Measurements from ENCODE around the gene RNF121. TPM values are rescaled to one million over a fixed set of nuclear protein-coding genes. Genes with fewer than 3 reads are reported as not detected.

RNF121 gene
- total RNA-seq, 2 donors from 2014 or later: 25.9 to 26.9 TPM

DNA sequence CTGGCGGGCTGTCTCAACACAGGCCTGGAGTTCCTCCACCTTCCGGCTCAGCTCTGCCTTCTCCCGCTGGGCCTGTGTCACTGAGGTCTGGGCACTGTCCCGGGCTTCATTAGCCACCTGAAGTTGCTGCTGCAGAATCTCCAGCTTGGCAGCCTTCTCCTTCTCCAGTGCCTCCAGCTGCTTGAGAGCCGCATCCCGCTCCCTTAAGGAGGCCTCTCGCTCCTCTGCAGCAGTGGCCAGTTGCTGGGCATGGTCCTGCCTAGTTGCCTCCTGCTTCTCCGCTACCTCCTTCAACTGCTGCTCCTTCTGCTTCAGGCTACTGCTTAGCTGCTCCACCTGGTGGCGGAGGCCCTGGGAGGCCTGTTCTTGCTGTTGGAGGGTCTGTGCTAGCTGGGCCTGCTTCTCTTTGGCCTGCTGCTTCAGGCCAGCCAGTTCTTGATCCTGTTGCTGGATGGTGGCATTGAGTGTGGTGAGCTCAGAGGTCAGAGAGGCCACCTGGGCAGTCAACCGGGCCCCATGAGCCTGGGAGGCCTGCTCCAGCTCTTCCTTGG lies 86.7 kb downstream of the RNF121 start:
- no peak for ATAC-seq
- DNase-seq: no peak
- intact Hi-C loops (cut with DNase I): no loop called here

DNA sequence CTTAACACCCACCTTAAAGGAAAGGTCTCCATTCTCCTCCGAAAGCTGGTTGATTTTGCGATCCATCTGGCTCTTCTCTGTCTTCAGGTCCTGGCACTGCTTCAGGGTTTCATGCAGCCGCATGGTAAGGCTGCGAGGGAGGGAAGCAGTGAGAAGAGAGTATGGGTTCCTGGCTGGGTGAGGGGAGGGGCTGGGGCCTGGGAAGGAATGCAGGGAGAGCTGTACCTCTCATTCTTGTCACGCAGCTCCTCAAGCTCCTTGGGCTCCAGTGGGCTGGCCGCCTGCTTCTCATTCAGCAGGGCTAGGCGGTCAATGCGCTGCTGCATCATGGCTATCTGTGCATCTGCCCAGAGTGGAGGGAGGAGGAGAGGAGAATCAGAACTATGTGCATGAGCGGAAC lies 89.3 kb downstream of the RNF121 start:
- intact Hi-C loops (cut with DNase I): no loop called here
- ATAC-seq: no peak
- DNase-seq: no peak

DNA sequence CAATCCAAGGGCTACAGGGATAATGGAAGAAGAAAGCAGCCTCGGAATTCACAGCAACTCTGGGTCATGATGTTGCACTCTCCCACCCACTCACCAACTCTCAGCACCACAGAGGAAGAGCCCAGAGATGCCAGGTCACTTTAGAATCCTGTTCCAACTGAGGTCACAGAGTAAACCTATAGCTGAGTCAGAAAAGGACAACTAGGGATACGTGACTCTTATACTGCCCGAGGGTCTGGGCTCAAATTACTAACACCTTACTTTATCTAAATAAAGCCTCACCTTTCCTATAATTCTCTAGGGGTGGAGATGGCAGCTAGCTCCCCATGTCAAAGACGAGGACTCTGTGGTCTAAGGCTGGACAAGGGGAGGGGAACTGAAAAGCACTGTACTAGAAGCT lies 94.5 kb downstream of the RNF121 start:
- no peak for ATAC-seq
- intact Hi-C loops (cut with DNase I): no loop called here
- DNase-seq: no peak

DNA sequence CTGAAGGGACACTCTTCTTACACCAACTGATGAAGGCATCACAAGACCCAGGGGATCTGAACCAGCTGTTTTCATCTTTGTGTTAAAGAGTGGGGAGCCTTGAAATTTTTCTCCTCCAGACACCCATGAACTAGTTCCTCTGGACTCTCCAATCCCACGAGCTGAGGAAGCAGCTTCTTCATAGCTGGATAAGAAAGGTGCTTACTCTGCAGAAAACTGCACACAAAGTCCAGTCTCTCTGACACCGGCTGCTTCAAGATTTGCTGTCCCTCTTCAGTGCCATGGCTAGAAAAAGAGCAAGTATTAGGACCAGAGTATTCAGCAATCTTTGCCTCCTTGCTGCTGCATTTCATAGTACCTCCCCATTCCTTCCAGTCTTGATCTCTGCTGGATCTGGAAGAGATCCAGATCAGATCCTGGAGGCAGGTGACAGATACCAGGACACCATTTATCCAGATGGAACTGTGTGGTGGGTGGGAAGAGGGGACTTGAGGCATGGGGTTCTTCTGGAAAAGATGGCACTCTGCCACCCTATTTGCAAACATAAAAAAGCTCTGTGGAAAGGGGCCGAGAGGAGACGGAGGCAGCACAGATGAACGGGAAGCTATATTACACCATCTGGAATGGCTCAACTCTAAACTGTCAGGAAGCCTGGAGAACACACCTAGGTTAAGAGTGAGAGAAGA lies 95.4 kb downstream of the RNF121 start:
- no peak for DNase-seq
- no peak for ATAC-seq
- intact Hi-C loops (cut with DNase I): loop anchor here in 1 of 2 donors (2.0 kb wide), 1 partner anchor 121 kb away; no protein-coding TSS in a partner anchor

DNA sequence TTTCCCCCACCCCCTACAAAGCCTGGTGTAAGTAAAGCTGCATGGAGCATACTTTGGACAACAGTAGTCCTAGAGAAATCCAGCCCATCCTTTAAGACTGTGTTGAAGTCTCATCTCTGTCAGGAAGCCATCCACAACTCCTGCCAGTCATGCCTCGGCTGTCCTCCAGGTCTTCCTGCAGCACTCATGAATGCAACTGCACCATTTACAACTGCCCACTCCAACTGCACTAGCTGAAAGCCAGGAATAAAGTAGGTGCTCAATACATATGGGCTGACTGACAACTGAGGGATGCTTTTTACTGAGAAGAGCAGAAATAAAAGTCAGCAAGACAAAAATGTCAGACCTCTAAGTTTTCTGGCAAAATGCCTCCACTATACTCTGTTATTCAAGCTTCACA lies 97.2 kb downstream of the RNF121 start:
- no peak for DNase-seq
- intact Hi-C loops (cut with DNase I): loop anchor here in 1 of 2 donors (5.0 kb wide), 1 partner anchor 61 kb away; no protein-coding TSS in a partner anchor
- ATAC-seq: peak in 1 of 2 donors; percentile 10

DNA sequence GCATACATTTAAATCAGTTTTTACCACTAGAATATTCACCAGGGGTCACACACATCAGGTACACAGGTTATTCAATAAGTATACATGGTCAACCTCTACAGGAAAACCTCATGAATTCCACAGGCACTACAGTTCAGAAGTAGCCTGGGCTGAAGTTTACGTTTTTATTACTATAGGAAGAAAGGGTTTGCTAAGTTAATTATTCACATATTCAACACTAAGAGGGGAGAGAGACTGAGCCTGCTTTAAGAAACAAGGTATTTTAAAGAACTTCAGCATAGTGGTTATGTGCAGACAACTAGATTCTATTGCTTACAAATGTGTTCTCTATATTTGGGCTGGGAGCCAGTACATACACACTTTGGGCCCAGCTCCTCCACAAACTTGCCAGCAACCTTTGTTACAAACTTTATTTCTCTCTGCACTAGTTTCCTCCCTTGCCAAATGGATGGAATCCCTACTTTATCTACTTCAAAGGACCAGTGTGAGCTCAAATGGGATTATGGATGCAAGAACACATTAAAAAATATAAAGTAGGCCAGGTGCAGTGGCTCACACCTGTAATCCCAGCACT lies 101.7 kb downstream of the RNF121 start:
- intact Hi-C loops (cut with DNase I): no loop called here
- ATAC-seq (no peak), DNase-seq (no peak)

DNA sequence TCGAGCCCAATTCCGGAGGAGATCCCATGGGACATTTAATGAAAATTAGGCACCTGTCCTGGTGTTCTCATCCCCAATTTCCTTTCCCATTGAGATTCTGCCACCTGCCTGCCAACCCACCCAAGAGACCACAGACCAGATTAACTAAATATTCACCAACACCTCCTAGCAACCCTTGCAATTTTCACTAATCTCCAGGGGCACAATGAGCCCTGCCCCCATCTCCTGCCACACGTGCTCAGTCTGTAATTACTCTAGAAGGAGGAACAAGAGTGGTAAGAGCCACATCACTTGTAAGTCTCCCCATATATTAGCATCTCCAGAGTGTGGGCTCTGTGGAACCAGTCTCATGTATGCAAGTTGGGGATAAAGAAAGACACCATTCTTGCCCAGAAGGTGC lies 107.8 kb downstream of the RNF121 start:
- ATAC-seq: no peak
- DNase-seq: no peak
- intact Hi-C loops (cut with DNase I): loop anchor here in 1 of 2 donors (5.0 kb wide), 1 partner anchor 186 kb away; the partner anchor contains the start of gene INPPL1

DNA sequence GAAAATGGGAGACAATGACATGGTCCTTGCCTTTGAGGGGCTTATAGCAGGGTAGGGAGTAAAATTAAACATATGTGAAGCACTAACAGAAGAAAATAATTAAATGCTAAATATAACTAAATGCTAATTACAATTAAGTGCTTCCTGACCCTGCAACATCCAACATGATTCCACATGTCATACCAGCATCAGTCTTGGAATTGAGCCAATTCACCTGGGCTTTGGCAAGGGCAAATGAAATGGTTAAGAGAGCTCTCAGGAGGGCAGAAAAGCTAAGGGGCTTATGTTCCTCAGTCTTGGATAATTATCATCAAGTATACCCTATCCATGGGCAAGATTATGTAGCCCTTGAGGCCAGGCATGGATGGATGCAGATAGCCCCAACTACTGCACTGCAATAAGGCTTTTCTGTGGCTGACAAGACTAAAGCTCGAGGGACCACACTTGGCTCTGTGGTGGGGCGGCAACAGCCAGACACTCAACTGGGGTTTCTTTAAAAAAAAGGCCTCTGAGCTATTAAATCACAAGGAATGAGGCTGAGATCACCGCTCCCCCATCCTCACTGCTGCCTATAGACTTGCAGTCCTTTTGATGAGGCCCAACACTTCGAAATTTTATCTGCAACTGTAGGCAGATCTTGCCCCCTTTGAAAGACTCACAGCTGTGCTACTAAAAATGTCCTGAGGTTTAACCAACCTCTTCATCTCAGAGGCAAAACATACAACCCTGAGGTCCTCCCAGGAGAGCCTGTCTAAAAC lies 108.9 kb downstream of the RNF121 start:
- no peak for ATAC-seq
- intact Hi-C loops (cut with DNase I): loop anchor here in 1 of 2 donors (5.0 kb wide), 1 partner anchor 185 kb away; the partner anchor contains the start of gene INPPL1

DNA sequence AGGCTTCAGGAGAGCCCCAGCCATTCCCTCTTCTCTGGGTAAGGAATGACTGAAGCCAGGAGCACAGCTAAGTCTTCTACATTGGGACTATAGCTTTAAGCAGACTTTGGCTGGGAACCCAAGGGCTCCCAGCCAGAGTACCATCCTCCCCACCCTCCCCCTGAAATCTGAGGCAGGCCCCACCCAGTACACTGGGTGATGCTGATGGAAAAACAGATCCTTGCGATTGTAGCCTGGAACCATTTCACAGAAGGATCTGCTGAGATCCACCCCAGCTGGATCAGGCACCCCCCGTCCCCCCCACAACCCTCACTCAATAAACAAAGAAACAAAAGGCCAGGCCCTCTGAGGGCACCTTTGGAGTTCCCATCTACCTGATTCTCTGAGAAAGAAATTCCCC lies 109.6 kb downstream of the RNF121 start:
- peak; percentile 22 to 66 for ATAC-seq
- peak; percentile 62 for DNase-seq
- intact Hi-C loops (cut with DNase I): loop anchor here in 1 of 2 donors (5.0 kb wide), 1 partner anchor 184 kb away; the partner anchor contains the start of gene INPPL1

More for the DNA sequence above, 108.9 kb downstream of the RNF121 start:
- DNase-seq: peak; percentile 31

DNA sequence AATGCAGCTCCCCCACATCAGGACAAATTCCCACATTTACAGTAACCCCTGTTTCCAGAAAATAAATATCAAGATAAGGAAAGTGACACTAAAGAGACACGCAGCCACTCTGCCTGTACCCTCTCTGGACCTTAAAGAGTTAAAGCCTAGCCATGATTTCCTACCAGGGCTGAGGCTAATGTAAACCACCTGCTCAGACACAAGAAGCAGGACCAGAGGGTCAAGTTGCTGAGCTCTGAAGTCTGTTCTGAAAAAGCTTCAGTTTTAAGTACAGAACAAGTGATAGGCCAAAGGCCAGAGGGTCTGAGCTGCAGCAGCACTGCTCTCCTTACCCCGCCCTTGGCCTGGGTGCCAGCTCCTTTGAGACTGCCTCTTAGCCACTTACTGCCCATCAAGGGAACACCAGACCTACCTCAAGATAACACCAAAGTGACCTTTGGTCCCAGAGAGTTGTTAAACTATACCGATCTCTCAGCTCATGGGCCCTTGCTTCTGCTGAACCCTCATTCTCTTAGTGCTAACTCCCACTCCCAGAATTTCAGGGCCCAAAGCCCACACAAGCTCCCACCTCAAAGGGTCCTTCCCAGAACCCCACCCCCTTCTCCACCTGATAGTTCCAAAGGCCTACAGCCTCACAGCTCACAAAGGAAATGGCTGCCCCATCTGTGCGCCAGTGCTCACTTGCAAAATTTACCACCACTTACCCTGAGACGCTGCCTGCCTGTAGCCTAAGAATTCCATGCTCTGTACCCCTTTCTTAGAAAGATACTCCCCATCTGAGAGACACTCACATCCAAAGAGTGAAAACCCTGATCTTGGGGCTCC lies 110.4 kb downstream of the RNF121 start:
- ATAC-seq: no peak
- peak; percentile 31 for DNase-seq
- intact Hi-C loops (cut with DNase I): loop anchor here in 1 of 2 donors (5.0 kb wide), 1 partner anchor 183 kb away; the partner anchor contains the start of gene INPPL1

DNA sequence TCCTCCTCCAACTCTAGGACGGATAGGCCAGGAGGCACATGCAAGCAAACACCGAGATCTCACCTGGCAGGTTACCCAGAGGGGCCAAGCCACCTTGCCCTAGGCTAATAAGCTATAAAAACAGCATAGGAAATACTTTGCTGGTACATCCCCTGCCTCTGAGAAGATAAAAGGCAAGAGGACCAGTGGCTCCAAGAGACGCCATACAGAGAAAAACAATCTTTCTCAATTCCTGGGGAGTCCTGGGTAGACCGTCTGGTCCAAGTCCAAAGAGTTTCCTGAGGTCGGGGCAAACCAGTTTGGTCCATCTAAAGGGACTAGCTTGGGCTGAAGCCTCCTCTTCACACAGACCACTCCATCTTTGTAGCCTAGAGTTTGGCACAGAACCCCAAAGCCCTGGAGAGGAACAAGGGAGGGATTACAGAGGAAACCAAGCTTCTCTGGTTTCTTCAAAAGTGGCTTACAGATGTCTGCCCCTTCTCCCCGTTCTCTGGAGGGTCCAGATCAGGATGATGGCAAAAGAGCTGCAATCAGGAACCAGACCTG lies 111.1 kb downstream of the RNF121 start:
- DNase-seq: no peak
- no peak for ATAC-seq
- intact Hi-C loops (cut with DNase I): loop anchor here in 1 of 2 donors (2.0 to 5.0 kb wide), 3 partner anchors 37 to 182 kb away; partner anchors contain the start of genes INPPL1 and LAMTOR1

DNA sequence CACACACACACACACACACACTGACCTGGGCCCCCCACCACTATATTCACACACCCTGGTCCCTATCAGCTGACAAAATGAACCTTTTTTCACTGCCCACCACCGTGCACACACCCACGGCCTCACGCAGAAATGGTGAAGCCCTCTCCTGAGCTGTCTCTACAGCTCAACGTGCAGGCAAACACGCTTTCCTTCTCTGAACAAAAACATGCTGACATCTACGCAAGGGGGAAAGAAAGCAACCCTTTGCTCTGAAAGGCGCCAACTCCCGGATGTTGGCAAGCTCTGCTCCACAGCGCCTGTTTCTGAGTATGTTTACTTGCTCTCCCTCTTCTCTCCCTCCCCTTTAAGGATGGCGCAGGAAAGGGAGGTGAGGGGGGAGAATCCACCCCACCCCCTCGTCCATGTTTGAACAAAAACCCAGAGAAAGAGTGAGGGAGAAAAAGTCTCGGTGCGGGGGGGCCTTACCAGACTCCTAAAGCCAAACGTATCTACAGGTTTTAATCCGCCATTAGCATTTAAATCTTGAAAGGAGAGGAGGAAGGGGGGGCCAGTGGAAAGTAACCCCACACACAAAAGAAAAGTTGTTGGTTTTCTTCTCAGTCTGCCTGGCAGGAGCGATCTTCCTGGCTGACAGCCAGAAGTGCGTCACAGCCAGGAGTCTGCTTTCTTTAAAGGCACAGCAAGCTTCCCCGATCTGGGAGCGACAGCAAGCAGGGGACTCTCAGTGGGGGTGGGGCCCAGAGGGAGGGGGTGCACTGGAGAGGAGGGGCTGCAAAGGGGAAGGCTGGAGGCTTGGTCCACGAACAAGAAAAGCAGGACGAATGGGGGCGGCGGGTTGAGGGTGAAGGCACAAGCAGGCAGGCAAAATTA lies 111.9 kb downstream of the RNF121 start:
- DNase-seq (peak; percentile 96), ATAC-seq (peak; percentile 87 to 88)
- intact Hi-C loops (cut with DNase I): loop anchor here in 1 of 2 donors (2.0 to 5.0 kb wide), 2 partner anchors 37 to 62 kb away; partner anchors contain the start of gene LAMTOR1

DNA sequence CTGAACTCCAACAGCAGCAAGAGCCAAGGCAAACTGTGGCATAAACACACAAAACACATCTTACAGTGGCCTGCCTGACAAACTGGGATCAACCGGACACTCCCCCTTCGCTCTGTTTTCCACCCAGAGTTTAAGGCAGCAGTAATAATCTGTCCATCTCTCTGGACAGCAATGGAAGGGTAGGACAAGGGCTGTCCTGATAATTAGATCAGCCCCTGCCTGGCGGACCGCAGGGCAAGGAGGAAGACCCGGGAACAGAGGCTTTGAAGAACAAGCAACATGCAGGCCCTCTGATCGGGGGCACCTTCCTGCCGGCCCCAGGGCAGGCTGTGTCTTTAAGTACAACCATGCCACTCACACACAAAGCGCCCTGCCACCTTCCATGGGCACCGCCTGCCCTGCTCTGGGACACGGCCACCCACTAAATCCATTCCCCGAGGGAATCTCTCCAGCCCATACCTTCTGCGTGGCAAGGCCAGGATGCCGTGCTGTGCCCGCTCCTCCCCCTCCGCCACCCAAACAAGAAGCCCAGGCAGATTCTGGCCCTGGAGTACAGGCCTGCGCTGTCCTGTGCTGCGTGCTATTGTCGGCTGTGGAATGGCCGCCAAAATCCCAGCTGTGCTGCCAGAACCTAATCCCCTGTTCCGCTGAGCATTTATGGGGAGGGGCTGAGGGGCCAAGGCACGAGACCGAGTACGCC lies 112.7 kb downstream of the RNF121 start:
- peak; percentile 66 to 72 for ATAC-seq
- DNase-seq: peak; percentile 74
- intact Hi-C loops (cut with DNase I): loop anchor here in 1 of 2 donors (2.0 to 5.0 kb wide), 2 partner anchors 36 to 61 kb away; partner anchors contain the start of gene LAMTOR1

DNA sequence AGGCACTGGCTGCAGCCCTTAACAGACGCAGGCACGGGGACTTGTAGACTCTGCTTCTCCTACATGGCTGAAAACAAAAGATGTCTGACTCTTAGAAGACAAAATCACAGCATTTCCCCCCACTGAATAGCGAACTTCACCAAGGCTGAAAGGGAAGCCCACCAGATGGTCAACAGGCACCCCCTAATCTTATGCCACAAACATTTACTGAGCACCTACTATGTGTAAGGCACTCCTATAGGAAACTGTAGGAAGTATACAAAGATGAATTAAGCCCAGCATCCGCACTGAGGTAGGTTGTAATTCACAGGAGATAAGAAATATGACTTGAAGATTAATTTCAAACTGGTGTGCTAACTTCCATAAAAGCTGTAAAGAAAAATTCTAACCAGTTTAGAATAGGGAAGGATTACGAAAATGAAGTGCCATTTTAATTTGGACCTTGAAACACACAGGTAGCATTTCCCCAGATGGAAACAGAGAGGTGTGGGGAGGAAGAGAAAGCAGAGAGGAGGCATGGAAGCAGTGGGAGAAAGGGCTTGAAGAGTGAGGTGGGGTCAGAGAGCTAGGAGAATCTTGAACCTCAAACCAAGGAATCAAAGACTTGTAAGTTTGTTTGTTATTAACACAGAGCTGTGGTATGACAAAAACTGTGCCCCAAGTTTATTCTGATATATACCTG lies 113.4 kb downstream of the RNF121 start:
- DNase-seq: no peak
- intact Hi-C loops (cut with DNase I): loop anchor here in 1 of 2 donors (5.0 kb wide), 1 partner anchor 35 kb away; no protein-coding TSS in a partner anchor
- ATAC-seq: no peak

DNA sequence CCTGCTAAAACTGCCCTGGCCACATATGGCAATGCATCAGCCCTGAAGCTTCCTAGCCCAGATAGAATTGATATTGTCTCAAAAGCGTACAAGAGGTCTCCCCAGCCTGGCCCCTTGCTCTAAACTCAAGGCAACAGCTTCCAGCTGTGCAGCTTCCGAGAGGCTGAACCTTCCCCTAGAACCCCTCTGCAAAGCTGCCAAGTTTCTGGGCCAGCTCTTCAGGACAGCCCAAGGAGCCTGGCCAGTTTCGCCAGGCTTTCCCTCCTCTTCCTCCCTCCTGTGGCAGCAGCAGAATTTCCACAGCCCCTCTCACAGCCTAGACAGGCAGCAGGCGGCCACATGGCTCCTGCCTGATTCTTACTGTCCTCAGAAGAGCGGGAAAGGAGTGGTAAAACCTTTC lies 117.0 kb downstream of the RNF121 start:
- DNase-seq (no peak), ATAC-seq (peak in 1 of 2 donors; percentile 23)
- intact Hi-C loops (cut with DNase I): no loop called here
